HUES6 (cell line): Measurements from ENCODE around the gene IQGAP2.

Experiments
- H3K27ac ChIP-seq: 2 replicates; pipeline ENCODE4 v1.7.0; 2013; ENCODE audit warnings: low read depth, mild to moderate bottlenecking, low read length, inconsistent platforms
- H3K27me3 ChIP-seq: 2 replicates; pipeline ENCODE4 v1.6.1; 2013; ENCODE audit warnings: low read length; ENCODE audit not compliant: control insufficient read depth, insufficient read depth
- H3K36me3 ChIP-seq: 2 replicates; pipeline ENCODE4 v1.6.1; 2013; ENCODE audit warnings: low read length; ENCODE audit not compliant: control insufficient read depth, insufficient read depth
- H3K4me1 ChIP-seq: 2 replicates; pipeline ENCODE4 v1.6.1; 2013; ENCODE audit warnings: low read length; ENCODE audit not compliant: control insufficient read depth, insufficient read depth
- H3K4me3 ChIP-seq: 2 replicates; pipeline ENCODE4 v1.5.1; 2013; ENCODE audit warnings: low read depth, low read length
- H3K9ac ChIP-seq: one replicate; pipeline ENCODE4 v1.6.1; 2013; ENCODE audit warnings: mild to moderate bottlenecking, low read length
- H3K9me3 ChIP-seq: 2 replicates; pipeline ENCODE4 v1.6.1; 2013; ENCODE audit warnings: low read depth, low read length; ENCODE audit not compliant: control insufficient read depth, insufficient read depth

Gene IQGAP2

GRCh38 chr5:76372323-76373054 is 30.6 kb upstream of the IQGAP2 start:
- peak overlapping the region; percentile 51; the same call in 1 of the 2 replicates for H3K27ac ChIP-seq
- H3K9me3 ChIP-seq, result no peaks in the 10 kb centered on the region
- H3K27me3 ChIP-seq, result no peaks in the 10 kb centered on the region
- peaks cover 12% of the 10 kb centered on the region for H3K4me1 ChIP-seq
- H3K9ac ChIP-seq, result peak overlapping the region; percentile 18
- H3K4me3 ChIP-seq, result no peak overlapping the region
- H3K36me3 ChIP-seq, result no peaks in the 10 kb centered on the region

GRCh38 chr5:76376148-76376865 is 26.8 kb upstream of the IQGAP2 start:
- no peaks in the 10 kb centered on the region for H3K9me3 ChIP-seq
- H3K9ac ChIP-seq, result no peak overlapping the region
- H3K36me3 ChIP-seq, result no peaks in the 10 kb centered on the region
- H3K27ac ChIP-seq, result no peak overlapping the region
- no peaks in the 10 kb centered on the region for H3K27me3 ChIP-seq
- no peak overlapping the region for H3K4me3 ChIP-seq
- peaks cover 23% of the 10 kb centered on the region for H3K4me1 ChIP-seq

GRCh38 chr5:76376866-76377230 is 26.2 kb upstream of the IQGAP2 start:
- no peaks in the 10 kb centered on the region for H3K27me3 ChIP-seq
- H3K4me1 ChIP-seq, result peaks cover 23% of the 10 kb centered on the region
- H3K36me3 ChIP-seq, result no peaks in the 10 kb centered on the region
- H3K9me3 ChIP-seq, result no peaks in the 10 kb centered on the region
- H3K4me3 ChIP-seq, result no peak overlapping the region
- H3K27ac ChIP-seq, result no peak overlapping the region
- H3K9ac ChIP-seq, result no peak overlapping the region

GRCh38 chr5:76378355-76378754 is 24.7 kb upstream of the IQGAP2 start:
- Histone ChIP-seq H3K4me1 (peaks cover 10% of the 10 kb centered on the region), H3K9ac (no peak overlapping the region), H3K36me3 (no peaks in the 10 kb centered on the region), H3K27ac (no peak overlapping the region), H3K9me3 (no peaks in the 10 kb centered on the region), H3K27me3 (no peaks in the 10 kb centered on the region), H3K4me3 (no peak overlapping the region)

- Histone ChIP-seq H3K9me3 (no peaks in the 10 kb centered on the region), H3K4me1 (peaks cover 14% of the 10 kb centered on the region), H3K27me3 (no peaks in the 10 kb centered on the region), H3K27ac (no peak overlapping the region), H3K9ac (no peak overlapping the region), H3K4me3 (no peak overlapping the region), H3K36me3 (no peaks in the 10 kb centered on the region)
These were observed 23.8 kb upstream of the IQGAP2 start for GRCh38 chr5:76379316-76379715.

GRCh38 chr5:76379855-76380254 is 23.2 kb upstream of the IQGAP2 start:
- Histone ChIP-seq H3K27ac (no peak overlapping the region), H3K36me3 (no peaks in the 10 kb centered on the region), H3K4me1 (peaks cover 14% of the 10 kb centered on the region), H3K27me3 (no peaks in the 10 kb centered on the region), H3K4me3 (no peak overlapping the region), H3K9me3 (no peaks in the 10 kb centered on the region), H3K9ac (no peak overlapping the region)

GRCh38 chr5:76380346-76381066 is 22.6 kb upstream of the IQGAP2 start:
- Histone ChIP-seq H3K9ac (no peak overlapping the region), H3K9me3 (no peaks in the 10 kb centered on the region), H3K36me3 (no peaks in the 10 kb centered on the region), H3K4me1 (peaks cover 14% of the 10 kb centered on the region), H3K27me3 (no peaks in the 10 kb centered on the region), H3K4me3 (no peak overlapping the region), H3K27ac (no peak overlapping the region)

- Histone ChIP-seq H3K27ac (no peak overlapping the region), H3K4me1 (peaks cover 14% of the 10 kb centered on the region), H3K4me3 (no peak overlapping the region), H3K9ac (no peak overlapping the region), H3K27me3 (no peaks in the 10 kb centered on the region), H3K36me3 (no peaks in the 10 kb centered on the region), H3K9me3 (no peaks in the 10 kb centered on the region)
These were observed 19.8 kb upstream of the IQGAP2 start for GRCh38 chr5:76383126-76383832.

GRCh38 chr5:76384189-76384588 is 18.9 kb upstream of the IQGAP2 start:
- Histone ChIP-seq H3K27ac (no peak overlapping the region), H3K4me1 (peaks cover 17% of the 10 kb centered on the region), H3K36me3 (no peaks in the 10 kb centered on the region), H3K27me3 (no peaks in the 10 kb centered on the region), H3K9me3 (no peaks in the 10 kb centered on the region), H3K4me3 (no peak overlapping the region), H3K9ac (no peak overlapping the region)

- Histone ChIP-seq H3K27ac (no peak overlapping the region), H3K9me3 (no peaks in the 10 kb centered on the region)
These were observed 18.4 kb upstream of the IQGAP2 start for GRCh38 chr5:76384705-76385104.

More at GRCh38 chr5:76384705-76385104, 18.4 kb upstream of the IQGAP2 start:
- no peaks in the 10 kb centered on the region for H3K36me3 ChIP-seq
- peaks cover 17% of the 10 kb centered on the region for H3K4me1 ChIP-seq
- H3K4me3 ChIP-seq, result no peak overlapping the region
- H3K9ac ChIP-seq, result no peak overlapping the region
- H3K27me3 ChIP-seq, result no peaks in the 10 kb centered on the region
